Measurements from ENCODE around the gene SOCS7.

The SOCS7 gene

GRCh38 chr17:38400286-38400685 is 48.6 kb downstream of the SOCS7 start:
- no peak overlapping the region for H2BK15ac ChIP-seq (ENCODE audit: low read length)
- no peak overlapping the region for H3K4ac ChIP-seq (ENCODE audit: low read length)
- H3K79me1 ChIP-seq (ENCODE audit: low read depth, low read length), result no peaks in the 10 kb centered on the region
- H3K4me1 ChIP-seq (ENCODE audit: control insufficient read depth in 2 of 2, insufficient read depth in 1 of 2, low read depth in 1 of 2, low read length in 2 of 2), result peaks cover 0 to 3% of the 10 kb centered on the region in 2 donors
- H3K9me3 ChIP-seq (replicated peaks in 1 of 2; ENCODE audit: control insufficient read depth in 2 of 2, insufficient read depth in 1 of 2, low read depth in 1 of 2, low read length in 2 of 2), result no peaks in the 10 kb centered on the region
- H3K4me2 ChIP-seq (ENCODE audit: insufficient read depth, low read length, poor library complexity, severe bottlenecking), result no peak overlapping the region
- DNase-seq (ENCODE audit: low spot score), result no peak
- H3K36me3 ChIP-seq (replicated peaks in 1 of 2; ENCODE audit: control insufficient read depth in 2 of 2, insufficient read depth in 2 of 2, low read length in 2 of 2), result peaks cover 40 to 80% of the 10 kb centered on the region in 2 donors
- H2BK5ac ChIP-seq (ENCODE audit: low read length), result no peak overlapping the region
- H2BK120ac ChIP-seq (ENCODE audit: low read depth, low read length), result no peak overlapping the region
- H3K9ac ChIP-seq (ENCODE audit: low read depth, low read length, poor library complexity), result no peak overlapping the region
- H2AFZ ChIP-seq (ENCODE audit: low read length), result no peak overlapping the region
- H2AK5ac ChIP-seq (ENCODE audit: low read depth, low read length), result no peak overlapping the region
- H4K8ac ChIP-seq (ENCODE audit: low read depth, low read length), result no peak overlapping the region
- H3K27me3 ChIP-seq (ENCODE audit: control insufficient read depth in 3 of 3, insufficient read depth in 3 of 3, low read depth in 1 of 3, low read length in 3 of 3), result no peaks in the 10 kb centered on the region
- H2BK12ac ChIP-seq (ENCODE audit: low read length), result no peak overlapping the region
- no peak overlapping the region for H3K14ac ChIP-seq (ENCODE audit: low read length)
- H4K91ac ChIP-seq (ENCODE audit: low read depth, low read length, poor library complexity), result no peak overlapping the region
- no peak overlapping the region for H3K4me3 ChIP-seq (ENCODE audit: low read length in 2 of 2)
- no peak overlapping the region for H3K18ac ChIP-seq (ENCODE audit: low read length)
- H3K23ac ChIP-seq (ENCODE audit: low read depth, low read length, poor library complexity), result no peak overlapping the region
- no CpG with 5 or more reads among the region's 6 CpGs for WGBS, 2 donors (ENCODE audit: extremely low coverage in 2 of 2, insufficient read length in 2 of 2, insufficient replicate concordance in 1 of 2)
- H3K27ac ChIP-seq (replicated peaks; ENCODE audit: low read length), result no peak overlapping the region

GRCh38 chr17:38401459-38401858 is 49.8 kb downstream of the SOCS7 start:
- no CpG with 5 or more reads among the region's 4 CpGs for WGBS, 2 donors (ENCODE audit: extremely low coverage in 2 of 2, insufficient read length in 2 of 2, insufficient replicate concordance in 1 of 2)
- H3K4me2 ChIP-seq (ENCODE audit: insufficient read depth, low read length, poor library complexity, severe bottlenecking), result no peak overlapping the region
- H3K4ac ChIP-seq (ENCODE audit: low read length), result no peak overlapping the region
- H2BK120ac ChIP-seq (ENCODE audit: low read depth, low read length), result no peak overlapping the region
- no peaks in the 10 kb centered on the region for H3K79me1 ChIP-seq (ENCODE audit: low read depth, low read length)
- H3K4me1 ChIP-seq (ENCODE audit: control insufficient read depth in 2 of 2, insufficient read depth in 1 of 2, low read depth in 1 of 2, low read length in 2 of 2), result peaks cover 0 to 3% of the 10 kb centered on the region in 2 donors
- no peak overlapping the region for H2AK5ac ChIP-seq (ENCODE audit: low read depth, low read length)
- H3K36me3 ChIP-seq (replicated peaks in 1 of 2; ENCODE audit: control insufficient read depth in 2 of 2, insufficient read depth in 2 of 2, low read length in 2 of 2), result peaks cover 34 to 68% of the 10 kb centered on the region in 2 donors
- H3K14ac ChIP-seq (ENCODE audit: low read length), result no peak overlapping the region
- H2BK12ac ChIP-seq (ENCODE audit: low read length), result no peak overlapping the region
- no peak overlapping the region for H4K8ac ChIP-seq (ENCODE audit: low read depth, low read length)
- no peak overlapping the region for H2AFZ ChIP-seq (ENCODE audit: low read length)
- H2BK15ac ChIP-seq (ENCODE audit: low read length), result no peak overlapping the region
- no peak overlapping the region for H3K23ac ChIP-seq (ENCODE audit: low read depth, low read length, poor library complexity)
- H3K9me3 ChIP-seq (replicated peaks in 1 of 2; ENCODE audit: control insufficient read depth in 2 of 2, insufficient read depth in 1 of 2, low read depth in 1 of 2, low read length in 2 of 2), result no peaks in the 10 kb centered on the region
- H3K27me3 ChIP-seq (ENCODE audit: control insufficient read depth in 3 of 3, insufficient read depth in 3 of 3, low read depth in 1 of 3, low read length in 3 of 3), result no peaks in the 10 kb centered on the region
- H4K91ac ChIP-seq (ENCODE audit: low read depth, low read length, poor library complexity), result no peak overlapping the region
- H3K9ac ChIP-seq (ENCODE audit: low read depth, low read length, poor library complexity), result no peak overlapping the region
- no peak for DNase-seq (ENCODE audit: low spot score)
- no peak overlapping the region for H2BK5ac ChIP-seq (ENCODE audit: low read length)
- no peak overlapping the region for H3K27ac ChIP-seq (replicated peaks; ENCODE audit: low read length)
- H3K4me3 ChIP-seq (ENCODE audit: low read length in 2 of 2), result no peak overlapping the region
- no peak overlapping the region for H3K18ac ChIP-seq (ENCODE audit: low read length)

GRCh38 chr17:38402897-38403296 is 51.3 kb downstream of the SOCS7 start:
- H3K79me1 ChIP-seq (ENCODE audit: low read depth, low read length), result no peaks in the 10 kb centered on the region
- H3K9me3 ChIP-seq (replicated peaks in 1 of 2; ENCODE audit: control insufficient read depth in 2 of 2, insufficient read depth in 1 of 2, low read depth in 1 of 2, low read length in 2 of 2), result no peaks in the 10 kb centered on the region
- H3K27ac ChIP-seq (replicated peaks; ENCODE audit: low read length), result no peak overlapping the region
- H3K4me1 ChIP-seq (ENCODE audit: control insufficient read depth in 2 of 2, insufficient read depth in 1 of 2, low read depth in 1 of 2, low read length in 2 of 2), result peaks cover 0 to 3% of the 10 kb centered on the region in 2 donors
- H3K27me3 ChIP-seq (ENCODE audit: control insufficient read depth in 3 of 3, insufficient read depth in 3 of 3, low read depth in 1 of 3, low read length in 3 of 3), result no peaks in the 10 kb centered on the region
- H2BK12ac ChIP-seq (ENCODE audit: low read length), result no peak overlapping the region
- H4K8ac ChIP-seq (ENCODE audit: low read depth, low read length), result no peak overlapping the region
- H3K9ac ChIP-seq (ENCODE audit: low read depth, low read length, poor library complexity), result no peak overlapping the region
- H3K14ac ChIP-seq (ENCODE audit: low read length), result no peak overlapping the region
- H3K23ac ChIP-seq (ENCODE audit: low read depth, low read length, poor library complexity), result no peak overlapping the region
- no peak overlapping the region for H3K4me3 ChIP-seq (ENCODE audit: low read length in 2 of 2)
- no CpG with 5 or more reads among the region's 5 CpGs for WGBS, 2 donors (ENCODE audit: extremely low coverage in 2 of 2, insufficient read length in 2 of 2, insufficient replicate concordance in 1 of 2)
- H2BK15ac ChIP-seq (ENCODE audit: low read length), result no peak overlapping the region
- no peak overlapping the region for H2BK120ac ChIP-seq (ENCODE audit: low read depth, low read length)
- H3K18ac ChIP-seq (ENCODE audit: low read length), result no peak overlapping the region
- no peak overlapping the region for H2BK5ac ChIP-seq (ENCODE audit: low read length)
- H2AFZ ChIP-seq (ENCODE audit: low read length), result no peak overlapping the region
- no peak for DNase-seq (ENCODE audit: low spot score)
- H3K4me2 ChIP-seq (ENCODE audit: insufficient read depth, low read length, poor library complexity, severe bottlenecking), result no peak overlapping the region
- H3K36me3 ChIP-seq (replicated peaks in 1 of 2; ENCODE audit: control insufficient read depth in 2 of 2, insufficient read depth in 2 of 2, low read length in 2 of 2), result peaks cover 25 to 54% of the 10 kb centered on the region in 2 donors
- H3K4ac ChIP-seq (ENCODE audit: low read length), result no peak overlapping the region
- no peak overlapping the region for H2AK5ac ChIP-seq (ENCODE audit: low read depth, low read length)
- no peak overlapping the region for H4K91ac ChIP-seq (ENCODE audit: low read depth, low read length, poor library complexity)

- Histone ChIP-seq H2AK5ac (ENCODE audit: low read depth, low read length) (no peak overlapping the region), H4K8ac (ENCODE audit: low read depth, low read length) (no peak overlapping the region), H3K4me2 (ENCODE audit: insufficient read depth, low read length, poor library complexity, severe bottlenecking) (no peak overlapping the region), H2BK15ac (ENCODE audit: low read length) (no peak overlapping the region), H3K79me1 (ENCODE audit: low read depth, low read length) (no peaks in the 10 kb centered on the region), H3K27ac (replicated peaks; ENCODE audit: low read length) (no peak overlapping the region), H2BK12ac (ENCODE audit: low read length) (peak overlapping the region; percentile 69), H3K4me1 (ENCODE audit: control insufficient read depth in 2 of 2, insufficient read depth in 1 of 2, low read depth in 1 of 2, low read length in 2 of 2) (peaks cover 0 to 3% of the 10 kb centered on the region in 2 donors), H4K91ac (ENCODE audit: low read depth, low read length, poor library complexity) (no peak overlapping the region), H3K9me3 (replicated peaks in 1 of 2; ENCODE audit: control insufficient read depth in 2 of 2, insufficient read depth in 1 of 2, low read depth in 1 of 2, low read length in 2 of 2) (no peaks in the 10 kb centered on the region), H3K9ac (ENCODE audit: low read depth, low read length, poor library complexity) (no peak overlapping the region), H2BK120ac (ENCODE audit: low read depth, low read length) (no peak overlapping the region), H3K18ac (ENCODE audit: low read length) (peak overlapping the region; percentile 16), H3K4me3 (ENCODE audit: low read length in 2 of 2) (no peak overlapping the region), H2BK5ac (ENCODE audit: low read length) (no peak overlapping the region), H3K27me3 (ENCODE audit: control insufficient read depth in 3 of 3, insufficient read depth in 3 of 3, low read depth in 1 of 3, low read length in 3 of 3) (no peaks in the 10 kb centered on the region), H3K14ac (ENCODE audit: low read length) (no peak overlapping the region), H3K23ac (ENCODE audit: low read depth, low read length, poor library complexity) (no peak overlapping the region), H3K4ac (ENCODE audit: low read length) (no peak overlapping the region), H2AFZ (ENCODE audit: low read length) (no peak overlapping the region), H3K36me3 (replicated peaks in 1 of 2; ENCODE audit: control insufficient read depth in 2 of 2, insufficient read depth in 2 of 2, low read length in 2 of 2) (peaks cover 24 to 48% of the 10 kb centered on the region in 2 donors)
- DNase-seq (ENCODE audit: low spot score), result no peak
- no CpG with 5 or more reads among the region's 4 CpGs for WGBS, 2 donors (ENCODE audit: extremely low coverage in 2 of 2, insufficient read length in 2 of 2, insufficient replicate concordance in 1 of 2)
Observed at GRCh38 chr17:38403491-38403890, 51.8 kb downstream of the SOCS7 start.

Data from neuronal stem cell (in vitro differentiated cells).